GM12878 (cell line): ENCODE results near the gene ANAPC16. TPM values are rescaled to one million over a fixed set of nuclear protein-coding genes. Genes with fewer than 3 reads are reported as not detected.

ENCODE experiments used
- ATF7 ChIP-seq: fragments of 450-650 bp; IDR thresholded peaks from 2 replicates; pipeline ENCODE4 v1.6.1; 2016; ENCODE audit warnings: low read depth, mild to moderate bottlenecking
- BACH1 ChIP-seq: fragments of 450-650 bp; IDR thresholded peaks from 2 replicates; pipeline ENCODE4 v1.6.1; 2017; ENCODE audit warnings: mild to moderate bottlenecking, borderline replicate concordance
- BHLHE40 ChIP-seq, 2 experiments: fragments of 450-650 bp in 1 of 2; IDR thresholded peaks; 2 replicates each; pipeline ENCODE4 v1.6.1; 2011 to 2017; ENCODE audit warnings: low read depth in 2 of 2, borderline replicate concordance in 1 of 2, improper control_type of control experiment in 1 of 2, low read length in 1 of 2, mild to moderate bottlenecking in 1 of 2
- BMI1 ChIP-seq: fragments of 450-650 bp; IDR thresholded peaks from 2 replicates; pipeline ENCODE4 v1.6.1; 2016; ENCODE audit warnings: mild to moderate bottlenecking, moderate library complexity, borderline replicate concordance
- CBX5 ChIP-seq: sonication (generic); IDR thresholded peaks from 2 replicates; pipeline ENCODE4 v1.6.1; 2016; ENCODE audit warnings: low read depth, moderate library complexity, mild to moderate bottlenecking, inconsistent platforms
- EED ChIP-seq: sonication (generic); IDR thresholded peaks from 2 replicates; pipeline ENCODE4 v1.6.1; 2016; ENCODE audit warnings: antibody characterized with exemption, low read depth
- ESRRA ChIP-seq: IDR thresholded peaks from 2 replicates; pipeline ENCODE4 v1.6.1; 2012; ENCODE audit warnings: mild to moderate bottlenecking, low read length, improper control_type of control experiment
- HDGF ChIP-seq: fragments of 450-650 bp; IDR thresholded peaks from 2 replicates; pipeline ENCODE4 v1.6.1; 2016; ENCODE audit warnings: antibody characterized with exemption
- KAT2A ChIP-seq: conservative IDR thresholded peaks from 2 replicates; pipeline ENCODE4 v1.6.1; 2011; ENCODE audit warnings: low read depth, low read length; ENCODE audit not compliant: control insufficient read depth
- MXI1 ChIP-seq: fragments of 150-350 bp; IDR thresholded peaks from 2 replicates; pipeline ENCODE4 v1.6.1; 2011; ENCODE audit warnings: low read depth, mild to moderate bottlenecking, inconsistent platforms, low read length, improper control_type of control experiment
- MYB ChIP-seq: fragments of 150-350 bp; IDR thresholded peaks from 2 replicates; pipeline ENCODE4 v1.6.1; 2014; ENCODE audit warnings: mild to moderate bottlenecking, low read depth, low read length, borderline replicate concordance
- NFXL1 ChIP-seq: fragments of 450-650 bp; IDR thresholded peaks from 2 replicates; pipeline ENCODE4 v1.6.1; 2017; ENCODE audit warnings: antibody characterized with exemption, mild to moderate bottlenecking, borderline replicate concordance
- NFYB ChIP-seq: IDR thresholded peaks from 2 replicates; pipeline ENCODE4 v1.6.1; 2011; ENCODE audit warnings: low read depth, mild to moderate bottlenecking, low read length, improper control_type of control experiment, moderate library complexity; ENCODE audit not compliant: insufficient read depth
- NR2C1 ChIP-seq: fragments of 450-650 bp; IDR thresholded peaks from 2 replicates; pipeline ENCODE4 v1.6.1; 2017; ENCODE audit warnings: antibody characterized with exemption, mild to moderate bottlenecking, moderate library complexity
- POLR2A ChIP-seq: IDR thresholded peaks from 2 replicates; pipeline ENCODE4 v1.6.1; 2011; ENCODE audit warnings: low read depth, mild to moderate bottlenecking, low read length
- POLR2AphosphoS2 ChIP-seq: IDR thresholded peaks from 2 replicates; pipeline ENCODE4 v1.6.1; 2011; ENCODE audit warnings: low read depth, mild to moderate bottlenecking, low read length, improper control_type of control experiment, moderate library complexity
- SIN3A ChIP-seq: IDR thresholded peaks from 2 replicates; pipeline ENCODE4 v1.6.1; 2012; ENCODE audit warnings: low read depth, low read length, improper control_type of control experiment
- SIX5 ChIP-seq: IDR thresholded peaks from 2 replicates; pipeline ENCODE4 v1.6.1; 2011; ENCODE audit warnings: mild to moderate bottlenecking, low read depth, low read length, moderate library complexity; ENCODE audit not compliant: severe bottlenecking
- SMC3 ChIP-seq: IDR thresholded peaks from 2 replicates; pipeline ENCODE4 v1.6.1; 2011; ENCODE audit warnings: low read length, improper control_type of control experiment, borderline replicate concordance
- SPI1 ChIP-seq: IDR thresholded peaks from 2 replicates; pipeline ENCODE4 v1.6.1; 2011; ENCODE audit warnings: low read depth, mild to moderate bottlenecking, low read length, moderate library complexity, borderline replicate concordance; ENCODE audit not compliant: insufficient read depth
- TCF3 ChIP-seq: IDR thresholded peaks from 2 replicates; pipeline ENCODE4 v1.6.1; 2012; ENCODE audit warnings: low read depth, mild to moderate bottlenecking, low read length, borderline replicate concordance; ENCODE audit not compliant: insufficient read depth
- polyA plus RNA-seq, 11 experiments: library from polyadenylated mRNA; depleted of rRNA in 4 of 11; unstranded in 6 of 11; stranded (reverse) in 5 of 11; fragments of >200 nt; fragmentation: Nextera tagmentation in 4 of 11; fragmentation: Illumina TruSeq in 1 of 11; extraction: Ambion mirVana in 4 of 11; extraction: Trizol in 1 of 11; gene quantifications; 1 replicate in 1 of 11; 2 replicates in 10 of 11; pipeline versions ENCODE4 v1.2.1 to v1.2.3, GENCODE V29; 2011 to 2016; ENCODE audit warnings: inconsistent platforms in 2 of 11, missing spikeins in 2 of 11, low read depth in 1 of 11
- total RNA-seq, 4 experiments: library from RNA; depleted of rRNA in 3 of 4; stranded (reverse); fragments of >200 nt in 3 of 4; fragmentation: Illumina TruSeq in 1 of 4; extraction: Trizol in 1 of 4; gene quantifications; 2 replicates each; pipeline versions ENCODE4 v1.2.1 to v1.2.3, GENCODE V29; 2013 to 2021
- TF ChIP-seq, protein P1 (sequence below): fragments of 450-650 bp; formaldehyde crosslinking; IDR thresholded peaks from 2 replicates; pipeline ENCODE4 v1.4.0; 2022; ENCODE audit warnings: mild to moderate bottlenecking, moderate library complexity
- TF ChIP-seq, protein P2 (sequence below): fragments of 150-350 bp; IDR thresholded peaks from 2 replicates; pipeline ENCODE4 v1.6.1; 2016; ENCODE audit warnings: low read depth, low read length
- TF ChIP-seq, protein P3 (sequence below): IDR thresholded peaks from 2 replicates; pipeline ENCODE4 v1.6.1; 2011; ENCODE audit warnings: low read depth, low read length, improper control_type of control experiment, borderline replicate concordance

ANAPC16 gene
- total and polyA plus RNA-seq, 10 of the 15 experiments (the other 5 are each of a cell fraction or from before 2014, with no cell fraction given), result 66.9 to 208 (median 134) TPM

DNA sequence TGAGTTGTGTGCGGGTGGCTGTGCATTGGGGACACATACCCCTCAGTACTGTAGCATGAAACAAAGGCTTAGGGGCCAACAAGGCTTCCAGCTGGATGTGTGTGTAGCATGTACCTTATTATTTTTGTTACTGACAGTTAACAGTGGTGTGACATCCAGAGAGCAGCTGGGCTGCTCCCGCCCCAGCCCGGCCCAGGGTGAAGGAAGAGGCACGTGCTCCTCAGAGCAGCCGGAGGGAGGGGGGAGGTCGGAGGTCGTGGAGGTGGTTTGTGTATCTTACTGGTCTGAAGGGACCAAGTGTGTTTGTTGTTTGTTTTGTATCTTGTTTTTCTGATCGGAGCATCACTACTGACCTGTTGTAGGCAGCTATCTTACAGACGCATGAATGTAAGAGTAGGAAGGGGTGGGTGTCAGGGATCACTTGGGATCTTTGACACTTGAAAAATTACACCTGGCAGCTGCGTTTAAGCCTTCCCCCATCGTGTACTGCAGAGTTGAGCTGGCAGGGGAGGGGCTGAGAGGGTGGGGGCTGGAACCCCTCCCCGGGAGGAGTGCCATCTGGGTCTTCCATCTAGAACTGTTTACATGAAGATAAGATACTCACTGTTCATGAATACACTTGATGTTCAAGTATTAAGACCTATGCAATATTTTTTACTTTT, 59.7 kb downstream of the ANAPC16 start (continued):
- TF ChIP-seq SMC3, result 0 out of 2 replicates have a peak, but pooled peaks have one; percentile 14
- TF ChIP-seq, protein P1, sequence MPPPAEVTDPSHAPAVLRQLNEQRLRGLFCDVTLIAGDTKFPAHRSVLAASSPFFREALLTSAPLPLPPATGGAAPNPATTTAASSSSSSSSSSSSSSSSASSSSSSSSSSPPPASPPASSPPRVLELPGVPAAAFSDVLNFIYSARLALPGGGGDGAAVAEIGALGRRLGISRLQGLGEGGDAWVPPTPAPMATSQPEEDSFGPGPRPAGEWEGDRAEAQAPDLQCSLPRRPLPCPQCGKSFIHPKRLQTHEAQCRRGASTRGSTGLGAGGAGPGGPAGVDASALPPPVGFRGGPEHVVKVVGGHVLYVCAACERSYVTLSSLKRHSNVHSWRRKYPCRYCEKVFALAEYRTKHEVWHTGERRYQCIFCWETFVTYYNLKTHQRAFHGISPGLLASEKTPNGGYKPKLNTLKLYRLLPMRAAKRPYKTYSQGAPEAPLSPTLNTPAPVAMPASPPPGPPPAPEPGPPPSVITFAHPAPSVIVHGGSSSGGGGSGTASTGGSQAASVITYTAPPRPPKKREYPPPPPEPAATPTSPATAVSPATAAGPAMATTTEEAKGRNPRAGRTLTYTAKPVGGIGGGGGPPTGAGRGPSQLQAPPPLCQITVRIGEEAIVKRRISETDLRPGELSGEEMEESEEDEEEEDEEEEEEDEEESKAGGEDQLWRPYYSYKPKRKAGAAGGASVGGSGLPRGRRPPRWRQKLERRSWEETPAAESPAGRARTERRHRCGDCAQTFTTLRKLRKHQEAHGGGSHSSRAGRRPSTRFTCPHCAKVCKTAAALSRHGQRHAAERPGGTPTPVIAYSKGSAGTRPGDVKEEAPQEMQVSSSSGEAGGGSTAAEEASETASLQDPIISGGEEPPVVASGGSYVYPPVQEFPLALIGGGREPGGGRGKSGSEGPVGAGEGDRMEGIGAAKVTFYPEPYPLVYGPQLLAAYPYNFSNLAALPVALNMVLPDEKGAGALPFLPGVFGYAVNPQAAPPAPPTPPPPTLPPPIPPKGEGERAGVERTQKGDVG, result no peak
- TF ChIP-seq TCF3, result no peak
- TF ChIP-seq SPI1, result no peak
- peak; percentile 58; the same call in 1 of the 2 replicates for TF ChIP-seq NR2C1
- TF ChIP-seq, protein P2, sequence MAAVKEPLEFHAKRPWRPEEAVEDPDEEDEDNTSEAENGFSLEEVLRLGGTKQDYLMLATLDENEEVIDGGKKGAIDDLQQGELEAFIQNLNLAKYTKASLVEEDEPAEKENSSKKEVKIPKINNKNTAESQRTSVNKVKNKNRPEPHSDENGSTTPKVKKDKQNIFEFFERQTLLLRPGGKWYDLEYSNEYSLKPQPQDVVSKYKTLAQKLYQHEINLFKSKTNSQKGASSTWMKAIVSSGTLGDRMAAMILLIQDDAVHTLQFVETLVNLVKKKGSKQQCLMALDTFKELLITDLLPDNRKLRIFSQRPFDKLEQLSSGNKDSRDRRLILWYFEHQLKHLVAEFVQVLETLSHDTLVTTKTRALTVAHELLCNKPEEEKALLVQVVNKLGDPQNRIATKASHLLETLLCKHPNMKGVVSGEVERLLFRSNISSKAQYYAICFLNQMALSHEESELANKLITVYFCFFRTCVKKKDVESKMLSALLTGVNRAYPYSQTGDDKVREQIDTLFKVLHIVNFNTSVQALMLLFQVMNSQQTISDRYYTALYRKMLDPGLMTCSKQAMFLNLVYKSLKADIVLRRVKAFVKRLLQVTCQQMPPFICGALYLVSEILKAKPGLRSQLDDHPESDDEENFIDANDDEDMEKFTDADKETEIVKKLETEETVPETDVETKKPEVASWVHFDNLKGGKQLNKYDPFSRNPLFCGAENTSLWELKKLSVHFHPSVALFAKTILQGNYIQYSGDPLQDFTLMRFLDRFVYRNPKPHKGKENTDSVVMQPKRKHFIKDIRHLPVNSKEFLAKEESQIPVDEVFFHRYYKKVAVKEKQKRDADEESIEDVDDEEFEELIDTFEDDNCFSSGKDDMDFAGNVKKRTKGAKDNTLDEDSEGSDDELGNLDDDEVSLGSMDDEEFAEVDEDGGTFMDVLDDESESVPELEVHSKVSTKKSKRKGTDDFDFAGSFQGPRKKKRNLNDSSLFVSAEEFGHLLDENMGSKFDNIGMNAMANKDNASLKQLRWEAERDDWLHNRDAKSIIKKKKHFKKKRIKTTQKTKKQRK, result no peak
- TF ChIP-seq KAT2A, result no peak
- no peak for TF ChIP-seq ESRRA
- TF ChIP-seq BMI1, result peak; percentile 31; the same call in 1 of the 2 replicates
- no peak for TF ChIP-seq POLR2AphosphoS2
- TF ChIP-seq CBX5, result no peak
- 0 out of 2 replicates have a peak, but pooled peaks have one; percentile 47 for TF ChIP-seq MXI1
- TF ChIP-seq SIX5, result no peak
- TF ChIP-seq ATF7, result no peak
- TF ChIP-seq POLR2A, result 0 out of 2 replicates have a peak, but pooled peaks have one; percentile 21
- peak; percentile 79 to 86 for TF ChIP-seq BHLHE40 (IDR thresholded peaks at IDR 0.05; ENCODE audit: borderline replicate concordance in 1 of 2, low read depth in 2 of 2, low read length in 1 of 2)
- no peak for TF ChIP-seq EED
- TF ChIP-seq HDGF, result no peak
- peak; percentile 90 for TF ChIP-seq BACH1
- no peak for TF ChIP-seq MYB
- no peak for TF ChIP-seq NFYB
- TF ChIP-seq, protein P3, sequence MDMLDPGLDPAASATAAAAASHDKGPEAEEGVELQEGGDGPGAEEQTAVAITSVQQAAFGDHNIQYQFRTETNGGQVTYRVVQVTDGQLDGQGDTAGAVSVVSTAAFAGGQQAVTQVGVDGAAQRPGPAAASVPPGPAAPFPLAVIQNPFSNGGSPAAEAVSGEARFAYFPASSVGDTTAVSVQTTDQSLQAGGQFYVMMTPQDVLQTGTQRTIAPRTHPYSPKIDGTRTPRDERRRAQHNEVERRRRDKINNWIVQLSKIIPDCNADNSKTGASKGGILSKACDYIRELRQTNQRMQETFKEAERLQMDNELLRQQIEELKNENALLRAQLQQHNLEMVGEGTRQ, result peak; percentile 1
- no peak; the same call in 1 of the 2 replicates for TF ChIP-seq SIN3A
- TF ChIP-seq NFXL1, result no peak
